ENCODE results near the gene PMM1.

PMM1 gene

DNA sequence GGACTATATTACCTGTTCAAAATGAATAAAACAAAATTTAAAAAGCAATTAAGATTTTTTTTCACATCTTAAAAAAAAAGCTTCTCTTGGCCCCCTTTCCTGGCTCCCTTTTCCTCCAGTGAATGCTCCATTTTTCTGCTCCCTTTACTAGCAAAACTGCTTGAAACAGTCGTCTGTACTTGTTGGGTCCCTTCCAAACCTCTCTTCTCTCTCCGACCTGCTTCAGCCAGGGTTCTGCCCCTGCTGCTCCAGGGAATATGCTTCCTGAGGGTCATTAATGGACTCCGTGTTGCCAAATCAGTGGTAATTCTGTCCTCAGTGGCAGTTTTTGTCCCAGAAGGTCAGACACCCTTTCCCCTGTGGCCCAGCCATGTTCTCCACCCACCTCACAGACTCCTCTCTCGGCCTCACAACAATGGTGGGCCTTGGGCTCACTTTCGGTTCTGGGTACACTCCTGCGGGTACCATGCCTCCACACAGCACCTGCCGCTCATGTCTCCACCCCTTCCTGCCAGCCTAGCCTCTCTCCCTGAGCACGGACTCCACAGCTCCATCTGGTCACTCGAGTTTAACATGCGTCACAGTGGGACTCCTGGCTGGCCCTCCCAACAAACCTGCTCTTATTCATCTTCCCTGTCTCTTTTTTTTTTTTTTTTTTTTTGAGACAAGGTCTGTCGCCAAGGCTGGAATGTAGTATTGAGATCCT, 37.6 kb downstream of the PMM1 start:
- no peak overlapping the region for H3K9ac ChIP-seq (ENCODE audit: low read length in 2 of 2)
- H3K27me3 ChIP-seq (ENCODE audit: control insufficient read depth in 1 of 2, insufficient read depth in 2 of 2, low read length in 2 of 2), result no peaks in the 10 kb centered on the region
- no peak overlapping the region for H3K27ac ChIP-seq (ENCODE audit: low read length)
- H3K4me3 ChIP-seq (ENCODE audit: low read length in 2 of 2), result no peak overlapping the region
- no peaks in the 10 kb centered on the region for H3K36me3 ChIP-seq (ENCODE audit: control insufficient read depth in 2 of 2, insufficient read depth in 2 of 2, low read length in 2 of 2)
- H3K4me1 ChIP-seq (ENCODE audit: control insufficient read depth, insufficient read depth, low read length), result peaks cover 4% of the 10 kb centered on the region
- no peaks in the 10 kb centered on the region for H3K9me3 ChIP-seq (ENCODE audit: control insufficient read depth in 2 of 2, low read length in 2 of 2)

DNA sequence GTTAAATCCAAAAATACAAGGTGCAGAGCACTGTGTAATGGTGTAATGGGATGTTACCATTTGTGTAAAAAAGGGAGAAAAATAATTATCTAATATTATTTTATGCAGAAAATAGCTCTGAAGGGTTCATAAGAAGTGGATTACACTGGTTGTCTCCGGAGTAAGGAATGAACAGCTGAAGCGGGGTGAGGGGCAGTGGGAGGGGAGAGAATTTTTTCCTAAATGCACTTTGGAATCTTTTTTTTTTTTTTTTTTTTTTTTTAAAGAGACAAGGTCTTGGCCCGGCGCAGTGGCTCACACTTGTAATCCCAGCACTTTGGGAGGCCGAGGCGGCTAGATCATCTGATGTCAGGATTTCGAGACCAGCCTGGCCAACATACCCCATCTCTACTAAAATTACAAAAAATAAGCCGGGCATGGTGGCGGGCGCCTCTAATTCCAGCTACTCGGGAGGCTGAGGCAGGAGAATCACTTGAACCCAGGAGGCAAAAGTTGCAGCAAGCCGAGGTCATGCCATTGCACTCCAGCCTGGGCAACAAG, 38.6 kb downstream of the PMM1 start:
- H3K9ac ChIP-seq (ENCODE audit: low read length in 2 of 2), result no peak overlapping the region
- H3K36me3 ChIP-seq (ENCODE audit: control insufficient read depth in 2 of 2, insufficient read depth in 2 of 2, low read length in 2 of 2), result no peaks in the 10 kb centered on the region
- H3K27me3 ChIP-seq (ENCODE audit: control insufficient read depth in 1 of 2, insufficient read depth in 2 of 2, low read length in 2 of 2), result no peaks in the 10 kb centered on the region
- H3K4me1 ChIP-seq (ENCODE audit: control insufficient read depth, insufficient read depth, low read length), result peaks cover 2% of the 10 kb centered on the region
- H3K4me3 ChIP-seq (ENCODE audit: low read length in 2 of 2), result no peak overlapping the region
- H3K27ac ChIP-seq (ENCODE audit: low read length), result no peak overlapping the region
- no peaks in the 10 kb centered on the region for H3K9me3 ChIP-seq (ENCODE audit: control insufficient read depth in 2 of 2, low read length in 2 of 2)

DNA sequence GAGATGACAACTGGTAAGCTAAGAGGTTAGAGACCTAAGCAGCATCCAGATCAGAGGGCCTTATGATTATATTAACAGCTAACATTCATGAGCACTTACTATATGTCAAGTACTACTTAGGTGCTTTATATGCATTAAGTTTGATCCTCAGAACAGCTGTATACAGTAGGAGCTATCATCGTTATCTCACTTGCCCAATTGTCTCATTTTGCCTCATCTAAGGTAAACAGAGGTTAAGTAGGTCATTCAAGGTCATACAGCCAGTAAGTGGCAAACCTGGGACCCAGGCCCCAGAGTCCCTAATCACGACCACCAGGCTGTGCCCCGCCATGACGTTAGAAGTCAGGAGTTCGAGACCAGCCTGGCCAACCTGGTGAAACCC, 40.8 kb downstream of the PMM1 start:
- H3K4me1 ChIP-seq (ENCODE audit: control insufficient read depth, insufficient read depth, low read length), result no peaks in the 10 kb centered on the region
- H3K27ac ChIP-seq (ENCODE audit: low read length), result no peak overlapping the region
- H3K36me3 ChIP-seq (ENCODE audit: control insufficient read depth in 2 of 2, insufficient read depth in 2 of 2, low read length in 2 of 2), result no peaks in the 10 kb centered on the region
- H3K27me3 ChIP-seq (ENCODE audit: control insufficient read depth in 1 of 2, insufficient read depth in 2 of 2, low read length in 2 of 2), result no peaks in the 10 kb centered on the region
- H3K9me3 ChIP-seq (ENCODE audit: control insufficient read depth in 2 of 2, low read length in 2 of 2), result no peaks in the 10 kb centered on the region
- no peak overlapping the region for H3K4me3 ChIP-seq (ENCODE audit: low read length in 2 of 2)
- no peak overlapping the region for H3K9ac ChIP-seq (ENCODE audit: low read length in 2 of 2)

DNA sequence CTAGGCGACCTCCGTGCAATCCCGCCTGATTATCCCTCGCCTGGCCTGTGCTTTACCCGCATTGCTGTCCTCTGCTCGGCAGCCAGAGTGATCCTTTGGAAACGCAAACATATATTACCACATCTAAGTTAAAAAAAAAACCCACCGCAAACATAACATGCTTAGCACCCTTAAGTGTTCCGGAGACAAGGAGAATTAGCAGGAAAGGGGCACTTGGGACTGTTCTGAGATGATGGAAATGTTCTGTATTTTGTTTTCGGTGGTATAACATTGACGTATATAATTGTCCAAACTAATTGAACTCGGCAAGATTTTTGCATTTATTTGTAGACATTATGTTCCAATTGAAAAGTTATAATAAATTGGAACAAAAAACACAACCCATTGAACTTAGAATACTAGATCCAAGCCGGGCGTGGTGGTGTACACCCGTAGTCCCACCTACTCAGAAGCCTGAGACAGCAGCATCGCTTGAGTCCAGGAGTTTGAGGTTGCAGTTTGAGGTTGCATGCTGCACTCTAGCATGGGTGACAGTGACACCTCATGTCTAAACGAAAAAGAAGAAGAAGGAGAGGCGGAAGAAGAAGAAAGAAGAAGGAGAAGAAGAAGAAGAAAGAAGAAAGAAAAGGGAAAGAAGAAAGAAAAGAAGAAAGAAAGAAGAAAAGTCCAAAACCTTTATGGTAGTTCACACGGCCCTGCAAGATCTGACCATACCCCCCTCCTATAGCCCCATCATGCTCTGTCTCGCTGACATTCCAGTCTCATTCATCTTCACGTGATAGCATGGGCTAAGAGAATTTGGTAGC, 44.8 kb downstream of the PMM1 start:
- H3K4me3 ChIP-seq (ENCODE audit: low read length in 2 of 2), result peak overlapping the region; percentile 86 to 88
- H3K27ac ChIP-seq (ENCODE audit: low read length), result peak overlapping the region; percentile 84
- no peaks in the 10 kb centered on the region for H3K27me3 ChIP-seq (ENCODE audit: control insufficient read depth in 1 of 2, insufficient read depth in 2 of 2, low read length in 2 of 2)
- peaks cover 17% of the 10 kb centered on the region for H3K4me1 ChIP-seq (ENCODE audit: control insufficient read depth, insufficient read depth, low read length)
- H3K9me3 ChIP-seq (ENCODE audit: control insufficient read depth in 2 of 2, low read length in 2 of 2), result no peaks in the 10 kb centered on the region
- H3K36me3 ChIP-seq (ENCODE audit: control insufficient read depth in 2 of 2, insufficient read depth in 2 of 2, low read length in 2 of 2), result peaks cover 0 to 4% of the 10 kb centered on the region in 2 donors
- peak overlapping the region; percentile 36 to 43 for H3K9ac ChIP-seq (ENCODE audit: low read length in 2 of 2)

DNA sequence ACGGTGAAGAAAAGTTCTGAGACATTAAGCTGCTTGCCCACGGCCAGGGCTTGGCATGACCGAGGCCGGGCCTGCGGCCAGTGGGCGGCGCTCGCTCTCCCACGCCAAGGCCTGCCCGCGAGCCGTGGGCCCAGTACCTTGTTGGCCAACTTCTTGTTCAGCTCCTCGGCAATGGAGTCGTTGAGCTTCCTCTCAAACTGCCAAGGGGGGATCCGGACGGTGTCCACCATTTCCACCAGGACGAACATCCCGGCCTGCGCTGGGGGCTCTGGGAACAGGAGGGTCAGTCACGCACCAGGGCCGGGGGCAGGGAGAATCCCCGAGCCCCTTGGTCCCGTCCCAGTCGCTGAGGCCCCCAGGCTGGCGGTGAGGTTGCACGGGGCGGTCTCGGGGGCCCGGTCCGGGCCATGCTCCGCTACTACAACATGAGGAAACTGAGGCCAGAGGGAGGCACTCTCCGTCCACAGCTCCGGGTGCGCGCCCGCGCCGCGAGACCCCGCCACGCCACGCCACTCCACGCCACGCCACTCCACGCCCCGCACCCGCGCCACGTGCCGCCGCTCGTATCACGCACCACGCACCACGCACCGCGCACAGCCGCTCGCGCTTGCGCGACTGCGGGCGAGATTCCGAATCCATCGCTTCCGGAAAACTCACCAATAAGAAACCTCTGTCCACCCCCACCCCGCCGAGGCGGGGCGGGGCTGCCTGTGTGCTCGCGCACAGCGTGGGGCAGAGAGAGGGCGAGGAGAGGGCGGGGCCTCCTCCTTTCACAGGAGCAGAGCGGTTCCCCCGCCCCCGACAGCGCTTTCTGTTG, 45.6 kb downstream of the PMM1 start, which contains the start of gene POLR3H:
Gene POLR3H, minus strand, starts transcription at position 617 of the 817 bp plus-strand sequence. Its CDS starts 369 bp downstream, at position 248.
- Histone ChIP-seq H3K27ac (ENCODE audit: low read length) (peak within 1 kb of the TSS; percentile 84), H3K36me3 (ENCODE audit: control insufficient read depth in 2 of 2, insufficient read depth in 2 of 2, low read length in 2 of 2) (peaks cover 3 to 12% of the 10 kb centered on the region in 2 donors), H3K4me3 (ENCODE audit: low read length in 2 of 2) (peak within 1 kb of the TSS; percentile 86 to 88), H3K9me3 (ENCODE audit: control insufficient read depth in 2 of 2, low read length in 2 of 2) (no peaks in the 10 kb centered on the region), H3K27me3 (ENCODE audit: control insufficient read depth in 1 of 2, insufficient read depth in 2 of 2, low read length in 2 of 2) (no peaks in the 10 kb centered on the region), H3K9ac (ENCODE audit: low read length in 2 of 2) (peak within 1 kb of the TSS; percentile 82 to 84), H3K4me1 (ENCODE audit: control insufficient read depth, insufficient read depth, low read length) (peaks cover 20% of the 10 kb centered on the region)

GRCh38 chr22:41542224-41542623, 47.4 kb downstream of the PMM1 start:
- Histone ChIP-seq H3K4me3 (ENCODE audit: low read length in 2 of 2) (no peak overlapping the region), H3K9ac (ENCODE audit: low read length in 2 of 2) (no peak overlapping the region), H3K27ac (ENCODE audit: low read length) (no peak overlapping the region)

GRCh38 chr22:41541484-41541883, 48.2 kb downstream of the PMM1 start:
- H3K9me3 ChIP-seq (ENCODE audit: control insufficient read depth in 2 of 2, low read length in 2 of 2), result no peaks in the 10 kb centered on the region
- H3K4me1 ChIP-seq (ENCODE audit: control insufficient read depth, insufficient read depth, low read length), result peaks cover 23% of the 10 kb centered on the region
- H3K27ac ChIP-seq (ENCODE audit: low read length), result no peak overlapping the region
- peak overlapping the region in 1 of 2 donors; percentile 36 for H3K9ac ChIP-seq (ENCODE audit: low read length in 2 of 2)
- H3K27me3 ChIP-seq (ENCODE audit: control insufficient read depth in 1 of 2, insufficient read depth in 2 of 2, low read length in 2 of 2), result no peaks in the 10 kb centered on the region
- peaks cover 3 to 12% of the 10 kb centered on the region in 2 donors for H3K36me3 ChIP-seq (ENCODE audit: control insufficient read depth in 2 of 2, insufficient read depth in 2 of 2, low read length in 2 of 2)
- H3K4me3 ChIP-seq (ENCODE audit: low read length in 2 of 2), result no peak overlapping the region

More at GRCh38 chr22:41542224-41542623, 47.4 kb downstream of the PMM1 start:
- peaks cover 3 to 12% of the 10 kb centered on the region in 2 donors for H3K36me3 ChIP-seq (ENCODE audit: control insufficient read depth in 2 of 2, insufficient read depth in 2 of 2, low read length in 2 of 2)
- H3K27me3 ChIP-seq (ENCODE audit: control insufficient read depth in 1 of 2, insufficient read depth in 2 of 2, low read length in 2 of 2), result no peaks in the 10 kb centered on the region
- H3K4me1 ChIP-seq (ENCODE audit: control insufficient read depth, insufficient read depth, low read length), result peaks cover 23% of the 10 kb centered on the region
- no peaks in the 10 kb centered on the region for H3K9me3 ChIP-seq (ENCODE audit: control insufficient read depth in 2 of 2, low read length in 2 of 2)

GRCh38 chr22:41540365-41540764, 49.3 kb downstream of the PMM1 start:
- no peaks in the 10 kb centered on the region for H3K27me3 ChIP-seq (ENCODE audit: control insufficient read depth in 1 of 2, insufficient read depth in 2 of 2, low read length in 2 of 2)
- no peak overlapping the region for H3K9ac ChIP-seq (ENCODE audit: low read length in 2 of 2)
- H3K36me3 ChIP-seq (ENCODE audit: control insufficient read depth in 2 of 2, insufficient read depth in 2 of 2, low read length in 2 of 2), result peaks cover 3 to 12% of the 10 kb centered on the region in 2 donors
- H3K4me1 ChIP-seq (ENCODE audit: control insufficient read depth, insufficient read depth, low read length), result peaks cover 23% of the 10 kb centered on the region
- no peaks in the 10 kb centered on the region for H3K9me3 ChIP-seq (ENCODE audit: control insufficient read depth in 2 of 2, low read length in 2 of 2)
- no peak overlapping the region for H3K4me3 ChIP-seq (ENCODE audit: low read length in 2 of 2)
- H3K27ac ChIP-seq (ENCODE audit: low read length), result no peak overlapping the region

DNA sequence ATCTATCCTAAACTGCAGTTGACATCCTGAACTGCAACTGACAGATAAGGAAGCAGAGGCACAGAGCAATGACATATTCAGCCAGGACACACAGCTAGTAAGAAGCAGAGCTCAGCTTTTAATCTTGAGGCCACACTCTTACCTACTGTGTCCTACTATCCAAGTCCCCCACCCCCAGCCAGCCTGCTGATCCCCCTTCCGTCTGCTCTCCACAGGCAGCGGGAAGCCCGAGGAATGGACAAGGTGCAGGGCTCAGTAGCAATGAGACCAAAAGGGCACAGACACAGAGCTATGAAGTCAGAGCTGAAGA, 49.7 kb downstream of the PMM1 start:
- no peaks in the 10 kb centered on the region for H3K27me3 ChIP-seq (ENCODE audit: control insufficient read depth in 1 of 2, insufficient read depth in 2 of 2, low read length in 2 of 2)
- peaks cover 3 to 12% of the 10 kb centered on the region in 2 donors for H3K36me3 ChIP-seq (ENCODE audit: control insufficient read depth in 2 of 2, insufficient read depth in 2 of 2, low read length in 2 of 2)
- no peak overlapping the region for H3K27ac ChIP-seq (ENCODE audit: low read length)
- H3K4me3 ChIP-seq (ENCODE audit: low read length in 2 of 2), result no peak overlapping the region
- H3K4me1 ChIP-seq (ENCODE audit: control insufficient read depth, insufficient read depth, low read length), result peaks cover 23% of the 10 kb centered on the region
- H3K9ac ChIP-seq (ENCODE audit: low read length in 2 of 2), result peak overlapping the region in 1 of 2 donors; percentile 13
- no peaks in the 10 kb centered on the region for H3K9me3 ChIP-seq (ENCODE audit: control insufficient read depth in 2 of 2, low read length in 2 of 2)
